HFFc6 (cell line): ENCODE data around the gene GSK3A. TPM values are rescaled to one million over a fixed set of nuclear protein-coding genes. Genes with fewer than 3 reads are reported as not detected.

ENCODE experiments used
- DNase-seq: peaks from one replicate; pipeline ENCODE4 v3.0.0-alpha.2; 2018
- H3K27ac Mint-ChIP-seq: 2 replicates; pipeline ENCODE4 v1.8.0; 2020; ENCODE audit warnings: mild to moderate bottlenecking, mixed read lengths
- H3K27me3 Mint-ChIP-seq: 2 replicates; pipeline ENCODE4 v1.8.0; 2021; ENCODE audit warnings: mild to moderate bottlenecking, moderate library complexity, mixed read lengths; ENCODE audit not compliant: insufficient read depth
- H3K36me3 Mint-ChIP-seq: 2 replicates; pipeline ENCODE4 v1.8.0; 2021; ENCODE audit warnings: low read depth, mixed read lengths
- H3K4me1 Mint-ChIP-seq: 2 replicates; pipeline ENCODE4 v1.8.0; 2020; ENCODE audit warnings: low read depth, mixed read lengths
- H3K4me3 Mint-ChIP-seq: 2 replicates; pipeline ENCODE4 v1.8.0; 2020; ENCODE audit warnings: mild to moderate bottlenecking, moderate library complexity, mixed read lengths
- H3K9me3 Mint-ChIP-seq: 2 replicates; pipeline ENCODE4 v1.8.0; 2020; ENCODE audit warnings: mild to moderate bottlenecking, mixed read lengths
- CTCF ChIP-seq: fragments of 200-600 bp; sonication (generic); IDR thresholded peaks from 2 replicates; pipeline ENCODE4 v1.5.0; 2021; ENCODE audit warnings: antibody characterized with exemption, mild to moderate bottlenecking
- total RNA-seq, 6 experiments: library from RNA; stranded (reverse); fragmentation: NEBNext Ultra II Directional; extraction: Animal tissue kit (Norgen Biotek cat#: 25700); gene quantifications; 2 replicates in 1 of 6; 3 replicates in 5 of 6; pipeline ENCODE4 v1.2.3, GENCODE V29; 2021

Gene GSK3A
- total RNA-seq, 6 experiments from 2014 or later, result 36.3 to 45.5 (median 43.1) TPM

GRCh38 chr19:42201489-42202289 is 40.7 kb downstream of the GSK3A start:
- Mint-ChIP-seq H3K9me3 (no peaks in the 10 kb centered on the region), H3K27ac (peak overlapping the region; percentile 42; the same call in 1 of the 2 replicates), H3K4me1 (peaks cover 44% of the 10 kb centered on the region), H3K4me3 (no peak overlapping the region), H3K27me3 (peaks cover 5% of the 10 kb centered on the region), H3K36me3 (peaks cover 49% of the 10 kb centered on the region)
- no peak for TF ChIP-seq CTCF
- DNase-seq, result no peak

GRCh38 chr19:42200116-42200715 is 42.2 kb downstream of the GSK3A start:
- Mint-ChIP-seq H3K4me3 (no peak overlapping the region), H3K4me1 (peaks cover 30% of the 10 kb centered on the region), H3K36me3 (peaks cover 42% of the 10 kb centered on the region), H3K27me3 (peaks cover 5% of the 10 kb centered on the region), H3K27ac (peak overlapping the region; percentile 19; the same call in 1 of the 2 replicates), H3K9me3 (no peaks in the 10 kb centered on the region)
- no peak for TF ChIP-seq CTCF
- DNase-seq, result no peak

- Mint-ChIP-seq H3K4me3 (no peak overlapping the region), H3K9me3 (no peaks in the 10 kb centered on the region), H3K27me3 (peaks cover 5% of the 10 kb centered on the region), H3K27ac (peak overlapping the region; percentile 19; the same call in 1 of the 2 replicates), H3K4me1 (peaks cover 24% of the 10 kb centered on the region), H3K36me3 (peaks cover 36% of the 10 kb centered on the region)
- no peak for DNase-seq
- TF ChIP-seq CTCF, result no peak
Measured at GRCh38 chr19:42199440-42200115, 42.8 kb downstream of the GSK3A start.

DNA sequence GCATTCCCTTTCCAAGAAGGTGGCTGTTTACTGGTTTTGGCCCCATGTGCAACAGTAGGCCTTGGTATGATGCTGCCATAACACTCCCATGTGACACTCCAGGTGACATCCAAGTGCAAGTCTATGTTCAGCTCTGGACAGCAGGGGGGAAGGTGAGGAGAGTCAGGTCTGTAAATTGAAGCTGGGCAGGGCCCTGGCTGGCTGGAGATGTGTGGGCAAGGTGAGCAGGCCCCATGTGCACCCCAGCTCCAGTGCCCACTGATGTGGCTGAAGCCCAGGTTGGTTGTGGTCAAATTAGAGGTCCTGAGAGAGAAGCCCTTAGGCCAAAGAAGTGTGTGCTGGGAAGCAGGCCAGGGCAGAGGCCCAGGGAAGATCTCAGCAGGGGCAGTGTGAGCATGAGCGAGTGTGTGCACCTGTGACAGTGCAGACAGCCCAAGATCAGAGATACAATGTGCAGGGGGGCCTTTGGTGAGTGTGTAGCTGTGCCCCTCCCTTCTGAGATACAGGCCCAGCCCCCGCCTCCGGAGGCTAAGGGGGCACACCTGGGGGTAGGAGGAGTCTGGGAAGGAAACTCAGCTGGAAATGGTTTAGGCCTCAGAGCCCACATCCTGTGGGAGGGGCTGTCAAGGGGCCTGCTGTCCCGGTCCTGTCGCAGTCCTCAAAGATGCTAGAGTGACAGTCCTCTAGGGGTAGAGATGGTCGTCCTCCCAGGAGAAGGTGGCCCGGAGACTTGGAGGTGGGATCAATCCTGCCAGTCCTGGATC is 43.5 kb downstream of the GSK3A start:
- H3K27ac Mint-ChIP-seq, result peak overlapping the region; percentile 9; the same call in 1 of the 2 replicates
- no peak for DNase-seq
- H3K27me3 Mint-ChIP-seq, result peaks cover 9% of the 10 kb centered on the region
- peaks cover 37% of the 10 kb centered on the region for H3K36me3 Mint-ChIP-seq
- no peak for TF ChIP-seq CTCF
- no peak overlapping the region for H3K4me3 Mint-ChIP-seq
- H3K9me3 Mint-ChIP-seq, result peaks cover 4% of the 10 kb centered on the region; the same call in 1 of the 2 replicates
- peaks cover 19% of the 10 kb centered on the region for H3K4me1 Mint-ChIP-seq

- H3K36me3 Mint-ChIP-seq, result peaks cover 42% of the 10 kb centered on the region
- no peak overlapping the region for H3K27ac Mint-ChIP-seq
- no peak for TF ChIP-seq CTCF
- peaks cover 19% of the 10 kb centered on the region for H3K4me1 Mint-ChIP-seq
- H3K27me3 Mint-ChIP-seq, result peaks cover 9% of the 10 kb centered on the region
- DNase-seq, result no peak
- H3K9me3 Mint-ChIP-seq, result peaks cover 7% of the 10 kb centered on the region; the same call in 1 of the 2 replicates
- H3K4me3 Mint-ChIP-seq, result no peak overlapping the region
Measured at GRCh38 chr19:42197375-42197817, 45.0 kb downstream of the GSK3A start.
